HG03097 (cell line): ENCODE measurements around the gene TRMO.

ENCODE experiments used
- ATAC-seq: cut with Tn5 transposase; IDR thresholded peaks from one replicate; pipeline ENCODE4 v1.9.1; 2021; ENCODE audit not compliant: unreplicated experiment, low FRiP score

Gene TRMO

GRCh38 chr9:97906236-97906831, 16.0 kb downstream of the TRMO start:
- ATAC-seq = no peak

DNA sequence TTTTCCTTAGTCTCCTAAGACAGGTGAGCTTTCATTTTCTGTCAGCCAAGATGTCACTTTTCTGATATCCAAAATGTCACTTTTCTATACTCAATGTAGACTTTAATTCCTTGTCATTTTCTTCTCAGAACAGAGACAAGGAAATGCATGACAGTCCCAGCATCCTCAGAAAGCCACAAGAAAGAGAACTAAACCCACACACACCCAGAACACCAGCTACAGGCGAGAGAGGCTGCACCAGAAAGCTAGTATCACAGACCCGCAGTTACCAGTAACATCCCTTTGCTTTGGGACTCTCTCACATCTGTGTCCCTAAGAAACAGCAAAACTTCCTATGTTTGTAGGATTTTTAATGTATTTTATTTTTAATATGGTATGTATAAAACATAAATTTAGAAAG, 17.1 kb downstream of the TRMO start:
- ATAC-seq = no peak

- no peak for ATAC-seq
These were observed 17.6 kb downstream of the TRMO start for GRCh38 chr9:97904725-97905124.

DNA sequence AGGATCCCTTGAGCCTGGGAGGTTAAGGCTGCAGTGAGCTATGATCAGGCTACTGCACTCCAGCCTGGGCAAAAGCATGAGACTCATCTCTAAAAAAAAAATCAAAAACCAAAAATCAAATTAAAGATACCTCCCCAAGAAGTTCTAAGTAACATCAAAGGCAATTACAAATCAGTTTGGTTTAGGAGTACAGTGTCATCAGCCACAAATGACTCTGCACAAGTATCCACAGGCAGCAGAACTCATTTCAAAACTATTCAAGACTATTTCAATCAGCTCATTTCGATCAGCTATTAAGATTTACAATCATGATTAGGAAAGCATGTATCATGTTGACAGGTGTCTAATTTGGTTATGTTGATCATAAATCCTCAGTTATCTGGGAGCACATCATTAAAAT, 19.1 kb downstream of the TRMO start:
- ATAC-seq = no peak

GRCh38 chr9:97900738-97901565, 21.3 kb downstream of the TRMO start:
- no peak for ATAC-seq

DNA sequence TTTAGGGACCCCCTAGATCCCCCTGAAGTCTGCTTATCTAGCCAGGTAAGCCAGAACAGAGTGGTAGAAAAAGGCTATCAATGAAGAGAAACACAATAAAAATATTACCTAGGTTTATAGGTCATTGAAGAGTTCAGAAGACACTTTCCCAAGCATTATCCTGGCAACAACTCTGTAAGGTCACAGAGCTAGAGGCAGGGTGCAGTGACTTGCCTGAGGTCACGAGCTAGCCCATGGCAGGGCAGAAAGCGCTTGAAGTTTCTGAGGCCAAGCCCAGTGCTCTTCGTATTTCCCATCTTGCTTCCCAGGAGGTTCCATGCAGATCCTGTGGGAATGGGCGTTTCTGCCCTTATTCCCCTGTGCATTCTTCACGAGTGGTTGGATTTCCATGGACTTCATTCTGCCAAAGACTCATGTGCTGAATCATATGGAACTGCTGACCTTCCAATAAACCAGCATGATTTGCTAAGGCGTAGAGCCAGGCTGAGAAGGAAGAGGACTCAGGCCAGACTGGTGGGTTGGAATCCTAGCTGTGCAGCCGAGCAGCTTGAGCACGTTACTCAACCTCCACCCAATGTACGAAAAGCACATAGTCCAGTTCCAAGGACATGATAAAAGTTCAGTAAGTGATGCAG, 22.1 kb downstream of the TRMO start:
- ATAC-seq = no peak

DNA sequence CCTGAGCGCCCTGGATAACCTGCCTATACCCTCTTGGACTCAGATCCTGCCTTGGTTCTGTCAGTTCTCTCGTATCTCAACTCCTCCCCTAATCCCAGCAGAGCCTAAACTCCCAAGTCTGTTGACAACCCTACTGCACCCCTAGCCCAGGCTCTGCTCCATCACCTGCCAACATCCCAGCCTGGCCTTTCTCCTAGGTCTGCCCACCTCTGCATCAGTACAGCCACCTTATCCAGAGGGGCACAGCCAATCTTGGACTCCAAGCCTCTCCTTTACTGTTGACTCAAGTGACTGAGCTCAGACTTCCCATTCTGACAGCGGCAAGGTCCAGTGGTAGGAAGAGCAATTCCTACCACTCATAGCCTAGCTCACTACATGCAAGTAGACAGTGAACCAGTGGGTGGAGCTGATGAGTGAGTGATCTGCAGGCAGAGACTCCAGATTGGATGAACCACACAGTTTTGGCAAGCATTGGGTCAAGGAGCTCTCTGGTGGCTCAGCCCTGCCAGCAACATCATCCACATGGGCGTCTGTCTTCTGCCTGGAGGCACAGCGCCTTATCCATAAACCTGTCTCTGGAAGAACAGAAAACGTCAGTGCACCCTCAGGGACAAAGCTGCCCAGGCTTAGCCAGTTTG, 26.5 kb downstream of the TRMO start:
- ATAC-seq = no peak

- ATAC-seq = no peak
These were observed 27.1 kb downstream of the TRMO start for GRCh38 chr9:97895211-97895610.

DNA sequence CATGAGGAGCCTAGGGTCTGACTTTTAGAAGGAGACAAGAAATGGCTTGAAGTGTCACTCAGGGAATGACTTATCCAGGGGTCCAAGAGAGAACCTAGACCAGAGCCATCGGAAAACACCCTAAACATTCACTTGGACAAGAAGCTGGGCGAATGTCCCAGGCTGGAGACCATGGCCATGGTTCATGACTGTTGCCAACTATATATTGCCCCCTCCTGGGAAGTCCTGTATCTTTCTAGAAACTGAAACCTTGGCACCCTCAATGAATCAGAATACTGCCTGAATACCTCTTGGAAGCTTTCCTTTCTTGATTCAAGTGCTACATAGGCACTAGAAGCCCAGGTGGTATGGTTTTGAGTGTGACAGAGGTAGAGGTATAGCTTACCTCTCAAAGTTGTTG, 29.9 kb downstream of the TRMO start:
- no peak for ATAC-seq

- ATAC-seq = no peak
These were observed 30.6 kb downstream of the TRMO start for GRCh38 chr9:97891736-97892135.

DNA sequence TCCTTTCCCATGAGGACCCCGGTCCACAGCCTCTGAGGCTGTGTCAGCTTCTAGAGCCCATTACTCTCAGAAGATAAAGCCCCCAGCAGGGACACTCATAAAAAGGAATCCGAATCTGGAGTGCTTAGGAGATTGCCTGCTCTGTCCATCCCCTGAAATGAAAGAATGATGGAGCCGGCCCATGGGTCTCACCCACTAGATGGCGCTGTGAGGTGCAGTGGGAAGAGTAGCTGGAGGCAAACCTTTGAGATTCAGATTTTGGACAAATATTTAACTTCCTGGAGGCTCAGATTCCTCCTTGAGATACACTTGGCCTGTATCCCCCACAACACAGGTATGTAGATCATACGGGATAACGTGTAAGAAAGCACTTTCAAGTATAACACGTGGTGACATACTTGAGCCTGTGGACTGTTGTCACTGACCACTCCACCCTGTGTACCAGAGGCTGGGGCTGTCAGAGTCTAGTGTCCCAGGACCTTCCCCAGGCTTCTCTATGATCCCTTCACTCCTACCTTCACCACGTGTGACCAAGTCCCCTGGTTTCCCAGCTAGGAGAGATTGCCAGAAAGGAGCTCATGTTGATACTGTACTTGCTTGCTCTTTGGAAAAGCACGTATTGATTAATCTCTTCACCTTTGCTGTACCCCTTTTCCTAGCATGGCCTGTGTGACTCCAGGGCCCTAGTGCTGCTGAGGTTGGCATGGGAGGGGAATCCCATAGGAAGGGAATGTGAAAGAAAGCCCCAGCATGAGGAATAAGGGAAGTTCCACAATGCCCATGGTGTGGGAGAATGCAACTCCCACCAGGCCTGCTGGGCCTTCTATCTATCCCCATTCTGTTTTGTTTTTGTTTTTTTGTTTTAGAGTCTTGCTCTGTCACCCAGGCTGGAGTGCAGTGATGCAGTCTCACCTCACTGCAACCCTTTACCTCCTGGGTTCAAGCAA, 32.1 kb downstream of the TRMO start:
- ATAC-seq = no peak

- no peak for ATAC-seq
These were observed 42.0 kb downstream of the TRMO start for GRCh38 chr9:97880336-97880735.

DNA sequence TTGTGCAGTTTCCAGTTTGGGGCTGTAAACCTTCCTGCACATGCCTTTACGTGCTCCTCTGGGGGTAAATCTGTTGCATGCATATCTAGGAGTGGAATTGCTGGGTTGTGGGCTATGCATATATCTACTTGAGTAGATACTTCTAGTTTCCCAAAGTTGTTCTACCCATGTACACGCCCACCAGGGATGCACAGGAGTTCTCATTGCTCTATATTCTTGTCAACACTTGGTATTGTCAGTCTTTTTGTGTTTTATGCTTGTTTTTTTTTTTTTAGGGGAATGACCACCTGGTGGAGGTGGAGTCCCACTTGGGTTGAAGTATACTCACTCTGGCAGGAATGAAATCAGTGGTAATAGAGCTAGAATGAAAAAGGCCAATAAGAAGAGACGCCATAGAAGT, 46.2 kb downstream of the TRMO start:
- no peak for ATAC-seq

DNA sequence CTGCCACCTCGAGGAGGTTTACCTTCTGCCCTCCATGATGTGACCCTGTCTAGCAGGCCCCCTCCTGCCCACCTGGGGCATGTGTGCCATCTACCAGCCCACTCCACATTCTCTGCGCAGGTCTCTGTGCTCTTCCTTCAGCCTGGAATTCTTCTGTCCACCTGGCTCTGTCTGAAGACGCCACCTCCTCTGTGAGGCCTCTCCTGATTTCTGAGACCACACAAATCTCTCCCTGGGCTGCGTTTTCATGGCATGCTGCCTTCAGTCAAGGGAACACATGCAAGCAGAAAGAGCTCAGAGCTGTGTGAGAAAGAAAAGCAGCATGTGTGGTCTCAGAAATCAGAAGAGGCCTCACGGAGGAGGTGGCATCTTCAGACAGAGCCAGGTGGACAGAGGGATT, 47.2 kb downstream of the TRMO start:
- ATAC-seq = no peak

GRCh38 chr9:97874624-97875023, 47.7 kb downstream of the TRMO start:
- no peak for ATAC-seq

DNA sequence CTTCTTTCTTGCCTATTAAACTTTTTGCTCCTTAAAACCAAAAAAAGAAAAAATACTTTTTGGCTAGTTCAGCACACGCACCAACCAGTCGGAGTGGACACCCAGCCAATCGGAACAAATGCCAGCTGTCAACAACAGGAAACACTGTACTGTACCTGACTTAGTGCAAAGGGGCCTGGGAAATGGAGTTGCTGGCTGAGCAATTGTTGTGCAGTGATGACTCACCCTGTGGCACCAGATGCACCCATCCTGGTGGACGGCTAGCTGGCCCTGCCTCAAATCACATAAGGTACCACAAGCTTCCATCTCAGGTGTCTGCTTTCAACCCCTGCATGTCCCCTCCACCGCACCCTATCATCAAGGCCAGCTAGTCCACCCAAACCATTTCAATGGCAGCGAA, 48.4 kb downstream of the TRMO start:
- ATAC-seq = no peak

- no peak for ATAC-seq
These were observed 48.9 kb downstream of the TRMO start for GRCh38 chr9:97873425-97873824.

DNA sequence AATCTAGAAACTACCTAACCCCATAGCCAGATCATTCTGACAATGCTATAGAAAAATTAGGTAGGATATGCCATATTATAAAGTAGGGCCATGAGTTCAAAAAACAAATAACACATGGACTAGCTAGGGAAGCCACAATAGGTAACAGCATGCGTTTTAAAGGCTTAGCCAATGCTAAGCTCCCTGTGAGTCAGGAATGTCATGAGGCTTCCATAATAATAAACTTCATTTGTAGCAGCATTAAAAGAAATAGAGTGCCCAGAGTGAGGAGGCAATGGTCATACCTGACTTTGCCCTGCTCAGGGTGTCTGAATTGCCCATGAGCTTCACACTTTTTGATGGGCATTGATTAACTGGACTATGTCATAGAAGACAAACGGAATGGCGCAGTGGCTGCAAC, 53.4 kb downstream of the TRMO start:
- no peak for ATAC-seq

DNA sequence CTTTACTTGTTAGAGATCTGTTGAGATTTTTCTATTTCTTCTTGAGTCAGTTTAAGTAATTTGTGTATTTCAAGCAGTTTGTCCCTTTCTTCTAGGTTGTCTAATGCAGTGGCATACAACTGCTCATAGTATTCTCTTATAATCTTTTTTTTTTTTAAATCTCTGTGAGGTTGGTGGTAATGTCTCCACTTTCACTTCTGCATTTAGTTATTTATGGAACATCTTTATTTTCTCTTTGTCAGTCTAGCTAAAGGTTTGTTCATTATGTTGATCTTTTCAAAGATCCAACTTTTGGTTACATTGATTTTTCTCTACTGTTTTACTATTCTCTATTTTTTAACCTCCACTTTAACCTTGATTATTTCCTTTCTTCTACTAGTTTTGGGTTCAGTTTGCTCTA, 55.5 kb downstream of the TRMO start:
- no peak for ATAC-seq

GRCh38 chr9:97866300-97866699, 56.0 kb downstream of the TRMO start:
- no peak for ATAC-seq
